HepG2 (cell line): ENCODE measurements around the gene ZNF212. TPM values are rescaled to one million over a fixed set of nuclear protein-coding genes. Genes with fewer than 3 reads are reported as not detected.

Source experiments
- ATAC-seq: fragments of 200-7000 bp; cut with Tn5 transposase; 3 replicates; pipeline ENCODE4 v1.9.1; 2020; ENCODE audit warnings: mild to moderate bottlenecking, moderate library complexity
- BruUV-seq: library from RNA; stranded (reverse); fragments of 400-500 nt; replicated peaks from 2 replicates; lab custom pipeline; 2021; lab: Mats Ljungman, UMichigan
- CTCF ChIA-PET: fragments of 300-600 bp; formaldehyde crosslinking; extraction: SDS; loops from one replicate; lab custom pipeline; 2021; ENCODE audit warnings: low total read pairs, inconsistent platforms, low intra/inter-chr PET ratio; lab: Yijun Ruan, JAX
- POLR2A ChIA-PET: fragments of 350-600 bp; sonication (Branson Sonifier 250); formaldehyde crosslinking; loops from one replicate; lab custom pipeline; 2020; ENCODE audit warnings: antibody characterized with exemption, inconsistent platforms; lab: Yijun Ruan, JAX
- DNase-seq: peaks from one replicate; pipeline ENCODE4 v3.0.0-alpha.2; 2015; ENCODE audit warnings: low spot score
- FAIRE-seq: peaks from 3 replicates; lab custom pipeline; 2011; peaks lifted over from hg19 to GRCh38; lab: Jason Lieb, UNC
- H2AFZ ChIP-seq: one replicate; pipeline ENCODE4 v1.6.1; 2011; ENCODE audit warnings: low read length, inconsistent platforms
- H3K27ac ChIP-seq: fragments of 300-600 bp; 3 replicates; pipeline ENCODE4 v1.8.0; 2011; ENCODE audit warnings: mixed run types, mild to moderate bottlenecking, mixed read lengths, low read length, inconsistent platforms; ENCODE audit not compliant: insufficient read depth; ENCODE audit errors: extremely low read length
- H3K27me3 ChIP-seq, 2 experiments: fragments of 200-600 bp in 1 of 2; 2 replicates in 1 of 2; 3 replicates in 1 of 2; pipeline versions ENCODE4 v1.6.0 to v1.8.0; 2011; ENCODE audit warnings: low read length in 2 of 2, mild to moderate bottlenecking in 2 of 2, moderate library complexity in 2 of 2, inconsistent platforms in 1 of 2; ENCODE audit not compliant: insufficient read depth in 2 of 2, control insufficient read depth in 1 of 2
- H3K36me3 ChIP-seq, 2 experiments: fragments of 200-600 bp in 1 of 2; replicated peaks in 1 of 2; 2 replicates in 1 of 2; 3 replicates in 1 of 2; pipeline versions ENCODE4 v1.5.1 to v1.8.0; 2011; ENCODE audit warnings: low read length in 2 of 2, inconsistent platforms in 1 of 2; ENCODE audit not compliant: insufficient read depth in 2 of 2, control insufficient read depth in 1 of 2
- H3K4me1 ChIP-seq: 2 replicates; pipeline ENCODE4 v1.5.1; 2012; ENCODE audit warnings: low read length, inconsistent platforms; ENCODE audit not compliant: insufficient read depth
- H3K4me2 ChIP-seq: 2 replicates; pipeline ENCODE4 v1.6.0; 2011; ENCODE audit warnings: low read depth, low read length, inconsistent platforms
- H3K4me3 ChIP-seq, 3 experiments: fragments of 200-600 bp in 1 of 3; sonication (generic), shearing (Covaris generic) in 1 of 3; replicated peaks in 1 of 3; 2 replicates each; pipeline ENCODE4 v1.5.1; 2011 to 2016; ENCODE audit warnings: low read length in 3 of 3, inconsistent platforms in 2 of 3, low read depth in 2 of 3, mild to moderate bottlenecking in 2 of 3, control low read depth in 1 of 3, mixed read lengths in 1 of 3; ENCODE audit not compliant: insufficient read depth in 1 of 3
- H3K79me2 ChIP-seq: one replicate; pipeline ENCODE4 v1.6.1; 2011; ENCODE audit warnings: low read length, inconsistent platforms; ENCODE audit not compliant: insufficient read depth
- H3K9ac ChIP-seq: 2 replicates; pipeline ENCODE4 v1.6.0; 2011; ENCODE audit warnings: mild to moderate bottlenecking, low read depth, low read length, inconsistent platforms; ENCODE audit not compliant: insufficient read depth
- H3K9me3 ChIP-seq: 2 replicates; pipeline ENCODE4 v1.5.1; 2012; ENCODE audit warnings: mild to moderate bottlenecking, low read length
- H4K20me1 ChIP-seq: 2 replicates; pipeline ENCODE4 v1.6.0; 2011; ENCODE audit warnings: inconsistent platforms, mild to moderate bottlenecking, low read length, moderate library complexity; ENCODE audit not compliant: insufficient read depth
- CEBPB ChIP-seq: IDR thresholded peaks from 2 replicates; pipeline ENCODE4 v1.6.1; 2011; ENCODE audit warnings: low read depth, low read length, improper control_type of control experiment, borderline replicate concordance
- KDM1A ChIP-seq: IDR thresholded peaks from 2 replicates; pipeline ENCODE4 v1.6.1; 2016; ENCODE audit warnings: missing compliant biosample characterization
- MED8 ChIP-seq: sonication (generic); formaldehyde crosslinking; IDR thresholded peaks from 2 replicates; pipeline ENCODE4 v1.8.1; 2023; ENCODE audit warnings: mild to moderate bottlenecking, missing genetic modification reagents; ENCODE audit not compliant: insufficient replicate concordance
- NFE2L1 ChIP-seq: sonication (generic); formaldehyde crosslinking; IDR thresholded peaks from 2 replicates; pipeline ENCODE4 v1.4.0; 2020; ENCODE audit warnings: missing genetic modification reagents, mild to moderate bottlenecking, borderline replicate concordance
- PATZ1 ChIP-seq: sonication (generic); formaldehyde crosslinking; IDR thresholded peaks from 2 replicates; pipeline ENCODE4 v1.4.0; 2020; ENCODE audit warnings: missing genetic modification reagents
- PHF20 ChIP-seq: sonication (generic); formaldehyde crosslinking; IDR thresholded peaks from 2 replicates; pipeline ENCODE4 v1.5.0; 2020; ENCODE audit warnings: mild to moderate bottlenecking, missing genetic modification reagents
- TCF7 ChIP-seq: sonication (generic); IDR thresholded peaks from 2 replicates; pipeline ENCODE4 v1.6.1; 2016; ENCODE audit warnings: antibody characterized with exemption, low read depth
- ZBTB1 ChIP-seq: sonication (generic); formaldehyde crosslinking; IDR thresholded peaks from 2 replicates; pipeline ENCODE4 v1.4.0; 2020; ENCODE audit warnings: missing genetic modification reagents, borderline replicate concordance
- ZBTB25 ChIP-seq: IDR thresholded peaks from 2 replicates; pipeline ENCODE4 v1.6.1; 2018; ENCODE audit warnings: missing genetic modification reagents
- ZBTB26 ChIP-seq: IDR thresholded peaks from 2 replicates; pipeline ENCODE4 v1.6.1; 2016; ENCODE audit warnings: missing compliant biosample characterization, missing genetic modification reagents, borderline replicate concordance
- ZBTB43 ChIP-seq: sonication (generic); formaldehyde crosslinking; conservative IDR thresholded peaks from 2 replicates; pipeline ENCODE4 v1.4.0; 2020; ENCODE audit warnings: missing genetic modification reagents
- ZNF484 ChIP-seq: sonication (generic); formaldehyde crosslinking; IDR thresholded peaks from 2 replicates; pipeline ENCODE4 v1.5.1; 2020; ENCODE audit warnings: mild to moderate bottlenecking, low read depth, missing genetic modification reagents, borderline replicate concordance
- ZNF674 ChIP-seq: sonication (generic); formaldehyde crosslinking; IDR thresholded peaks from 2 replicates; pipeline ENCODE4 v1.5.0; 2020; ENCODE audit warnings: low read depth, mild to moderate bottlenecking, missing genetic modification reagents
- WGBS: methylation state at CpG from one replicate; pipeline ENCODE4 v1.1.6; 2017; ENCODE audit warnings: low lambda C conversion rate; 5-methylcytosine and 5-hydroxymethylcytosine counted together
- in situ Hi-C: cut with HindIII; loops from 2 replicates; pipeline ENCODE4 v1.10.0; 2017; ENCODE audit warnings: low pct_unique_long_range_greater_than_20kb; ENCODE audit not compliant: extremely low pct_ligation_motif_present
- intact Hi-C: fragments of 100-400 bp; cut with micrococcal nuclease; formaldehyde crosslinking; loops from one replicate; pipeline ENCODE4 v1.10.0; 2022; ENCODE audit not compliant: unreplicated experiment
- polyA plus RNA-seq, 8 experiments: library from polyadenylated mRNA; depleted of rRNA in 3 of 8; stranded (reverse) in 7 of 8; unstranded in 1 of 8; fragments of >200 nt; fragmentation: Illumina TruSeq in 4 of 8; extraction: Trizol in 4 of 8; gene quantifications; 2 replicates each; pipeline versions ENCODE4 v1.2.1 to v1.2.3, GENCODE V29; 2011 to 2016; ENCODE audit warnings: low read depth in 4 of 8, missing spikeins in 1 of 8, mixed read lengths in 1 of 8; ENCODE audit not compliant: insufficient read depth in 1 of 8
- total RNA-seq, 5 experiments: library from RNA; depleted of rRNA; stranded (reverse); fragments of >200 nt; fragmentation: Illumina TruSeq; extraction: Trizol; gene quantifications; 2 replicates each; pipeline ENCODE4 v1.2.3, GENCODE V29; 2016; ENCODE audit warnings: low read depth in 1 of 5

ZNF212 gene
- total and polyA plus RNA-seq, 2 of the 13 experiments (the other 11 are each of a cell fraction or from before 2014, with no cell fraction given) = 2.6 to 3.8 TPM

GRCh38 chr7:149220534-149220933, 18.9 kb upstream of the ZNF212 start:
- H3K79me2 ChIP-seq = no peaks in the 10 kb centered on the region
- peaks cover 22 to 70% of the 10 kb centered on the region in 2 experiments; a peak in 4 of 5 replicates for H3K36me3 ChIP-seq
- TF ChIP-seq CEBPB = 0 out of 2 replicates have a peak, but pooled peaks have one; percentile 9
- TF ChIP-seq PHF20 (CRISPR knock-in tag) = no peak
- FAIRE-seq (no peak), DNase-seq (no peak), ATAC-seq (no peak)
- POLR2A ChIA-PET = no interaction called here
- H2AFZ ChIP-seq = no peak overlapping the region
- in situ Hi-C loops = no loop called here
- H4K20me1 ChIP-seq = 0 out of 2 replicates have a peak, but pooled peaks cover 3% of the 10 kb centered on the region
- no peaks in the 10 kb centered on the region for H3K9me3 ChIP-seq
- no peak overlapping the region for H3K9ac ChIP-seq
- H3K27ac ChIP-seq = no peak overlapping the region
- no peak overlapping the region for H3K4me2 ChIP-seq
- intact Hi-C loops = no loop called here
- no peaks in the 10 kb centered on the region for H3K27me3 ChIP-seq
- no TSS peak for BruUV-seq
- 97% methylated on average over 6 of the region's 6 CpGs for WGBS
- no peak overlapping the region for H3K4me3 ChIP-seq
- H3K4me1 ChIP-seq = no peaks in the 10 kb centered on the region
- CTCF ChIA-PET = no interaction called here

GRCh38 chr7:149223176-149223575, 16.3 kb upstream of the ZNF212 start:
- H3K4me1 ChIP-seq = peaks cover 9% of the 10 kb centered on the region
- H3K4me3 ChIP-seq = no peak overlapping the region
- ATAC-seq = no peak
- WGBS = 99% methylated on average over 8 of the region's 8 CpGs
- CTCF ChIA-PET = no interaction called here
- peaks cover 11 to 52% of the 10 kb centered on the region in 2 experiments; a peak in 4 of 5 replicates for H3K36me3 ChIP-seq
- no peaks in the 10 kb centered on the region for H3K27me3 ChIP-seq
- DNase-seq = no peak
- BruUV-seq = no TSS peak
- intact Hi-C loops = no loop called here
- H2AFZ ChIP-seq = no peak overlapping the region
- in situ Hi-C loops = no loop called here
- no peak overlapping the region for H3K27ac ChIP-seq
- POLR2A ChIA-PET = no interaction called here
- no peaks in the 10 kb centered on the region for H3K79me2 ChIP-seq
- H4K20me1 ChIP-seq = no peaks in the 10 kb centered on the region
- FAIRE-seq = no peak
- H3K4me2 ChIP-seq = no peak overlapping the region
- H3K9ac ChIP-seq = no peak overlapping the region
- H3K9me3 ChIP-seq = no peaks in the 10 kb centered on the region
- TF ChIP-seq TCF7 = no peak
- TF ChIP-seq NFE2L1 (CRISPR knock-in tag) = no peak
- TF ChIP-seq KDM1A = no peak
- TF ChIP-seq ZBTB43 = no peak
- no peak for TF ChIP-seq ZBTB25 (CRISPR knock-in tag)
- TF ChIP-seq MED8 (CRISPR knock-in tag) = no peak
- no peak for TF ChIP-seq ZNF484
- TF ChIP-seq ZNF674 (CRISPR knock-in tag) = no peak
- no peak for TF ChIP-seq ZBTB26 (CRISPR knock-in tag)
- no peak for TF ChIP-seq PATZ1 (CRISPR knock-in tag)
- no peak for TF ChIP-seq ZBTB1 (CRISPR knock-in tag)
